H1 (cell line): ENCODE data around the gene SOSTDC1. TPM values are rescaled to one million over a fixed set of nuclear protein-coding genes. Genes with fewer than 3 reads are reported as not detected.
A peak's percentile ranks its signal among the peaks of the same experiment; 100 is the strongest.

Source experiments
- CTCF ChIA-PET: fragments of 300-600 bp; sonication (Branson Sonifier 250); formaldehyde crosslinking; loops from one replicate; lab custom pipeline; 2021; ENCODE audit not compliant: partially characterized antibody; lab: Charles Lee
- POLR2A ChIA-PET: fragments of 300-600 bp; sonication (Branson Sonifier 250); formaldehyde crosslinking; loops from one replicate; lab custom pipeline; 2021; ENCODE audit warnings: inconsistent platforms; ENCODE audit not compliant: partially characterized antibody; lab: Charles Lee
- DNase-seq, 2 experiments: peaks; one replicate each; pipeline versions ENCODE4 v3.0.0 to v3.0.0-alpha.2; 2010 to 2022; ENCODE audit warnings: low spot score in 2 of 2, low read depth in 1 of 2, mixed read lengths in 1 of 2
- FAIRE-seq: peaks from 2 replicates; lab custom pipeline; 2011; peaks lifted over from hg19 to GRCh38; lab: Jason Lieb, UNC
- H2AFZ ChIP-seq: 2 replicates; pipeline ENCODE4 v1.8.1; 2012; ENCODE audit warnings: low read length, inconsistent platforms
- H2AK5ac ChIP-seq: 2 replicates; pipeline ENCODE4 v1.6.1; 2013; ENCODE audit warnings: low read depth, low read length
- H2BK120ac ChIP-seq: replicated peaks from 2 replicates; pipeline ENCODE3; 2013; ENCODE audit warnings: low read depth, low read length, inconsistent platforms
- H2BK12ac ChIP-seq: 2 replicates; pipeline ENCODE4 v1.6.1; 2013; ENCODE audit warnings: low read depth, low read length
- H2BK15ac ChIP-seq: 2 replicates; pipeline ENCODE4 v1.6.1; 2013; ENCODE audit warnings: low read length
- H2BK20ac ChIP-seq: 2 replicates; pipeline ENCODE4 v1.6.1; 2013; ENCODE audit warnings: low read length
- H2BK5ac ChIP-seq: 2 replicates; pipeline ENCODE4 v1.6.1; 2013; ENCODE audit warnings: low read depth, low read length
- H3K14ac ChIP-seq: 2 replicates; pipeline ENCODE4 v1.6.1; 2013; ENCODE audit warnings: inconsistent platforms; ENCODE audit not compliant: insufficient read length
- H3K18ac ChIP-seq: 2 replicates; pipeline ENCODE4 v1.6.1; 2013; ENCODE audit warnings: low read length; ENCODE audit errors: extremely low read depth
- H3K23ac ChIP-seq: 2 replicates; pipeline ENCODE4 v1.6.1; 2013; ENCODE audit warnings: inconsistent platforms; ENCODE audit not compliant: insufficient read length
- H3K23me2 ChIP-seq: 2 replicates; pipeline ENCODE4 v1.6.1; 2013; ENCODE audit warnings: low read depth, low read length
- H3K27ac ChIP-seq: 2 replicates; pipeline ENCODE4 v1.6.1; 2011; ENCODE audit warnings: low read depth, low read length, inconsistent platforms
- H3K27me3 ChIP-seq, 4 experiments: replicated peaks in 1 of 4; 1 replicate in 1 of 4; 2 replicates in 3 of 4; pipeline versions ENCODE4 v1.6.1 to v1.8.1; 2011 to 2013; ENCODE audit warnings: low read length in 3 of 4, mild to moderate bottlenecking in 3 of 4, inconsistent platforms in 2 of 4, mixed read lengths in 2 of 4, moderate library complexity in 1 of 4; ENCODE audit not compliant: control insufficient read depth in 3 of 4, insufficient read depth in 3 of 4; ENCODE audit errors: extremely low read depth in 1 of 4
- H3K36me3 ChIP-seq, 4 experiments: 2 replicates each; pipeline versions ENCODE4 v1.6.1 to v1.8.1; 2011 to 2013; ENCODE audit warnings: mild to moderate bottlenecking in 4 of 4, low read length in 3 of 4, moderate library complexity in 2 of 4, control low read depth in 1 of 4, inconsistent platforms in 1 of 4; ENCODE audit not compliant: insufficient read depth in 4 of 4, control insufficient read depth in 2 of 4
- H3K4ac ChIP-seq: replicated peaks from 2 replicates; pipeline ENCODE3; 2013; ENCODE audit warnings: low read length, low read depth, mixed read lengths, inconsistent platforms; ENCODE audit not compliant: insufficient read length
- H3K4me1 ChIP-seq, 4 experiments: replicated peaks in 1 of 4; 1 replicate in 1 of 4; 2 replicates in 3 of 4; pipeline versions ENCODE4 v1.6.1 to v1.8.1; 2011 to 2013; ENCODE audit warnings: low read length in 3 of 4, inconsistent platforms in 2 of 4, mixed read lengths in 1 of 4; ENCODE audit not compliant: insufficient read depth in 4 of 4, control insufficient read depth in 3 of 4
- H3K4me2 ChIP-seq, 2 experiments: 2 replicates each; pipeline versions ENCODE4 v1.6.1 to v1.8.1; 2011 to 2013; ENCODE audit warnings: low read depth in 2 of 2, low read length in 2 of 2, control low read depth in 1 of 2, inconsistent platforms in 1 of 2, mild to moderate bottlenecking in 1 of 2; ENCODE audit not compliant: insufficient read depth in 1 of 2
- H3K4me3 ChIP-seq, 4 experiments: fragments of 200-600, 300-600 bp in 1 of 4; sonication (generic), shearing (Covaris generic), sonication (Bioruptor Twin) in 1 of 4; 2 replicates each; pipeline versions ENCODE4 v1.5.1 to v1.8.1; 2011 to 2016; ENCODE audit warnings: low read length in 4 of 4, low read depth in 3 of 4, control low read depth in 2 of 4, inconsistent platforms in 2 of 4, mild to moderate bottlenecking in 2 of 4, mixed read lengths in 1 of 4, moderate library complexity in 1 of 4; ENCODE audit not compliant: insufficient read depth in 2 of 4; ENCODE audit errors: extremely low read depth in 1 of 4
- H3K56ac ChIP-seq: replicated peaks from 2 replicates; pipeline ENCODE3; 2013; ENCODE audit warnings: low read depth, mild to moderate bottlenecking, mixed read lengths, low read length, inconsistent platforms; ENCODE audit not compliant: insufficient read length
- H3K79me1 ChIP-seq: 2 replicates; pipeline ENCODE4 v1.6.1; 2013; ENCODE audit warnings: low read depth, low read length, control low read depth
- H3K79me2 ChIP-seq, 2 experiments: 2 replicates each; pipeline versions ENCODE4 v1.6.1 to v1.8.1; 2012 to 2013; ENCODE audit warnings: low read length in 2 of 2, mild to moderate bottlenecking in 2 of 2, inconsistent platforms in 1 of 2; ENCODE audit not compliant: insufficient read depth in 2 of 2, control insufficient read depth in 1 of 2
- H3K9ac ChIP-seq, 4 experiments: replicated peaks in 1 of 4; 1 replicate in 1 of 4; 2 replicates in 3 of 4; pipeline versions ENCODE4 v1.6.1 to v1.8.1; 2011 to 2013; ENCODE audit warnings: low read depth in 3 of 4, low read length in 3 of 4, control low read depth in 2 of 4, mild to moderate bottlenecking in 2 of 4, moderate library complexity in 2 of 4, inconsistent platforms in 1 of 4; ENCODE audit errors: extremely low read depth in 1 of 4
- H3K9me3 ChIP-seq, 2 experiments: 2 replicates each; pipeline versions ENCODE4 v1.6.1 to v1.8.1; 2012 to 2013; ENCODE audit warnings: mild to moderate bottlenecking in 2 of 2, moderate library complexity in 2 of 2, control low read depth in 1 of 2, inconsistent platforms in 1 of 2, low read depth in 1 of 2, low read length in 1 of 2, mixed read lengths in 1 of 2; ENCODE audit not compliant: insufficient read depth in 2 of 2
- H4K20me1 ChIP-seq, 2 experiments: replicated peaks in 1 of 2; 2 replicates each; pipeline versions ENCODE3 to v1.8.1; 2011 to 2013; ENCODE audit warnings: inconsistent platforms in 2 of 2, low read length in 2 of 2, mild to moderate bottlenecking in 1 of 2; ENCODE audit not compliant: insufficient read depth in 2 of 2, control insufficient read depth in 1 of 2
- H4K5ac ChIP-seq: 2 replicates; pipeline ENCODE4 v1.6.1; 2013; ENCODE audit warnings: low read length, low read depth, mixed read lengths, inconsistent platforms; ENCODE audit not compliant: insufficient read length
- H4K8ac ChIP-seq: 2 replicates; pipeline ENCODE4 v1.8.0; 2013; ENCODE audit warnings: mild to moderate bottlenecking, moderate library complexity, low read length, inconsistent platforms; ENCODE audit not compliant: insufficient read depth; ENCODE audit errors: extremely low read depth
- H4K91ac ChIP-seq: replicated peaks from 2 replicates; pipeline ENCODE3; 2013; ENCODE audit warnings: low read length, mixed read lengths, inconsistent platforms; ENCODE audit not compliant: insufficient read length
- RBBP5 ChIP-seq: IDR thresholded peaks from 2 replicates; pipeline ENCODE4 v1.7.1; 2012; ENCODE audit warnings: low read depth, mild to moderate bottlenecking, inconsistent platforms, low read length, moderate library complexity, borderline replicate concordance
- RFX5 ChIP-seq: IDR thresholded peaks from 2 replicates; pipeline ENCODE4 v1.6.1; 2011; ENCODE audit warnings: low read depth, low read length, improper control_type of control experiment, borderline replicate concordance
- YY1 ChIP-seq: IDR thresholded peaks from 2 replicates; pipeline ENCODE4 v1.6.1; 2011; ENCODE audit warnings: low read depth, mild to moderate bottlenecking, low read length
- WGBS, 2 experiments: shearing (Covaris generic) in 1 of 2; methylation state at CpG; one replicate each; pipeline versions ENCODE4 v1.1.6 to v1.1.7; 2013 to 2015; ENCODE audit warnings: low lambda C conversion rate in 2 of 2, mixed read lengths in 2 of 2, inconsistent platforms in 1 of 2, low coverage in 1 of 2, missing lambda C conversion rate in 1 of 2; ENCODE audit not compliant: insufficient replicate concordance in 2 of 2, insufficient coverage in 1 of 2, insufficient read length in 1 of 2; ENCODE audit errors: extremely low coverage in 1 of 2, missing lambda C conversion rate in 1 of 2; 5-methylcytosine and 5-hydroxymethylcytosine counted together
- polyA plus RNA-seq, 7 experiments: library from polyadenylated mRNA; depleted of rRNA in 3 of 7; stranded (reverse) in 5 of 7; unstranded in 2 of 7; fragments of >200 nt in 5 of 7; fragments of 200-250 nt in 2 of 7; gene quantifications; 1 replicate in 5 of 7; 2 replicates in 1 of 7; 4 replicates in 1 of 7; pipeline versions ENCODE4 v1.2.1 to v1.2.3, GENCODE V29; 2011 to 2013; ENCODE audit warnings: missing spikeins in 2 of 7, mixed read lengths in 2 of 7
- total RNA-seq: library from RNA; stranded (reverse); fragmentation: NEBNext Ultra II Directional; extraction: Animal tissue kit (Norgen Biotek cat#: 25700); gene quantifications from 2 replicates; pipeline ENCODE4 v1.2.1, GENCODE V29; 2021
- TF ChIP-seq, protein P1 (sequence below): IDR thresholded peaks from 2 replicates; pipeline ENCODE4 v1.6.1; 2012; ENCODE audit warnings: inconsistent platforms

Gene SOSTDC1
- total and polyA plus RNA-seq, 2 of the 8 experiments (the other 6 are each of a cell fraction or from before 2014, with no cell fraction given) = 0.35 to 0.79 TPM

DNA sequence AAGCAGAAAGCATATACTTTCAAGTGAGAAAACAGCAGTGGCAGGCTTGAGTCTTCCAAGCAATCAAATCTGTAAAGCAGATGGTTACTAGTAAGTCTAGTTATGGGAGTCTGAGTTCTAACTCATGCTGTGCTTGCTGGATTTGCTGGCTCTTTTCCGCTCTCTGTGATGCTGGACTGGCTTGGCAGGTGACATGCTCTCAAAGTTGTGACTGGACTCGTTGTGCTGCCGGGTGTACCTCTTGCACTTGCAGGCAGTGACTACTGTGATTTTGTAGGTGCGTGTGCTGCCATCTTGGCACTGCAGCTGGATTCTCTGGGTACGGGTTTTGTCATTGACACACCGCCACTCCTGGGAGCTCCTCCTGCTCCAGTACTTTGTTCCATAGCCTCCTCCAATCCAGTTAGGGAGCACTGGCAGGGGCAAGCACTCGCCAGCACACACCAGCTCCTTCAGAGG lies 3.1 kb downstream of the SOSTDC1 start:
- H4K8ac ChIP-seq = peak overlapping the region; percentile 22
- H3K14ac ChIP-seq = no peak overlapping the region
- H4K20me1 ChIP-seq = no peaks in the 10 kb centered on the region
- no peak overlapping the region for H3K4me3 ChIP-seq
- no peak overlapping the region for H3K4ac ChIP-seq
- WGBS, 2 experiments = 92% methylated on average over 7 of the region's 7 CpGs; no CpG with 5 or more reads in 1 of the 2 experiments
- H3K79me1 ChIP-seq = no peaks in the 10 kb centered on the region
- no peak overlapping the region for H2BK120ac ChIP-seq
- TF ChIP-seq, protein P1, sequence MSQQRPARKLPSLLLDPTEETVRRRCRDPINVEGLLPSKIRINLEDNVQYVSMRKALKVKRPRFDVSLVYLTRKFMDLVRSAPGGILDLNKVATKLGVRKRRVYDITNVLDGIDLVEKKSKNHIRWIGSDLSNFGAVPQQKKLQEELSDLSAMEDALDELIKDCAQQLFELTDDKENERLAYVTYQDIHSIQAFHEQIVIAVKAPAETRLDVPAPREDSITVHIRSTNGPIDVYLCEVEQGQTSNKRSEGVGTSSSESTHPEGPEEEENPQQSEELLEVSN = no peak
- TF ChIP-seq YY1 (0 out of 2 replicates have a peak, but pooled peaks have one; percentile 12), RBBP5 (no peak), RFX5 (no peak)
- CTCF ChIA-PET = no interaction called here
- no peaks in the 10 kb centered on the region for H3K36me3 ChIP-seq
- no peak overlapping the region; the same call in 1 of the 2 replicates for H2BK5ac ChIP-seq
- no peak overlapping the region for H3K23ac ChIP-seq
- no peaks in the 10 kb centered on the region for H3K79me2 ChIP-seq
- no peak overlapping the region for H3K18ac ChIP-seq
- H3K27me3 ChIP-seq = no peaks in the 10 kb centered on the region
- no peak for FAIRE-seq
- H3K9me3 ChIP-seq = no peaks in the 10 kb centered on the region
- H3K27ac ChIP-seq = no peak overlapping the region
- H4K5ac ChIP-seq = no peak overlapping the region
- POLR2A ChIA-PET = no interaction called here
- no peak overlapping the region for H2AK5ac ChIP-seq
- H3K56ac ChIP-seq = no peak overlapping the region
- H3K9ac ChIP-seq = no peak overlapping the region
- no peak overlapping the region for H2BK12ac ChIP-seq
- H3K4me1 ChIP-seq = peaks cover 5 to 23% (median 14%) of the 10 kb centered on the region in 4 experiments
- peak overlapping the region; percentile 93 for H2AFZ ChIP-seq
- H3K4me2 ChIP-seq = 0 out of 4 replicates have a peak overlapping the region, but pooled peaks of 1 of the 2 experiments have one; percentile 9
- DNase-seq = peak in 1 of 2 experiments; percentile 47
- no peaks in the 10 kb centered on the region for H3K23me2 ChIP-seq
- no peak overlapping the region for H2BK20ac ChIP-seq
- H2BK15ac ChIP-seq = peak overlapping the region; percentile 46; the same call in 1 of the 2 replicates
- no peak overlapping the region for H4K91ac ChIP-seq
